Prostate gland (tissue), 2 donors: ENCODE results near the gene GRB7. TPM values are rescaled to one million over a fixed set of nuclear protein-coding genes. Genes with fewer than 3 reads are reported as not detected.

Experiments used
- DNase-seq: peaks from one replicate; pipeline ENCODE4 v3.0.0-alpha.2; 2019; ENCODE audit warnings: low spot score
- H3K27ac ChIP-seq, 2 donors: fragments of 200-600 bp; sonication (generic); 2 replicates each; pipeline ENCODE4 v1.5.1; 2017 to 2019
- H3K27me3 ChIP-seq: fragments of 200-600 bp; sonication (generic); replicated peaks from 2 replicates; pipeline ENCODE4 v1.5.1; 2019; ENCODE audit not compliant: insufficient read depth
- H3K36me3 ChIP-seq, 2 donors: fragments of 200-600 bp; sonication (generic); 1 replicate in 1 of 2; 2 replicates in 1 of 2; pipeline versions ENCODE4 v1.5.1 to v1.8.1; 2017 to 2019
- H3K4me1 ChIP-seq: fragments of 200-600 bp; sonication (generic); replicated peaks from 2 replicates; pipeline ENCODE4 v1.5.1; 2019
- H3K4me3 ChIP-seq, 2 donors: fragments of 200-600 bp; sonication (generic); 2 replicates each; pipeline ENCODE4 v1.5.1; 2017 to 2019
- H3K9me3 ChIP-seq: fragments of 200-600 bp; sonication (generic); 2 replicates; pipeline ENCODE4 v1.5.1; 2017
- POLR2A ChIP-seq: fragments of 450-650 bp; IDR thresholded peaks from one replicate; pipeline ENCODE4 v1.6.1; 2016; ENCODE audit warnings: antibody characterized with exemption, mild to moderate bottlenecking
- POLR2AphosphoS5 ChIP-seq: sonication (generic); formaldehyde crosslinking; IDR thresholded peaks from one replicate; pipeline ENCODE4 v1.6.1; 2017; ENCODE audit warnings: antibody characterized with exemption
- WGBS: methylation state at CpG from one replicate; pipeline ENCODE4 v1.1.5; 2018; 5-methylcytosine and 5-hydroxymethylcytosine counted together
- intact Hi-C: fragments of 100-400 bp; cut with DNase I; formaldehyde crosslinking; loops from one replicate; pipeline ENCODE4 v1.14.2; 2022
- total RNA-seq, 2 donors: library from RNA; depleted of rRNA; stranded (reverse); fragments of >200 nt; gene quantifications; one replicate each; pipeline ENCODE4 v1.1.0, GENCODE V29; 2016
- TF ChIP-seq, protein P1 (sequence below), 4 experiments: fragments of 200-600 bp in 2 of 4; fragments of 450-650 bp in 2 of 4; sonication (generic) in 2 of 4; IDR thresholded peaks; 1 replicate in 3 of 4; 2 replicates in 1 of 4; pipeline ENCODE4 v1.5.1; 2016 to 2019; ENCODE audit warnings: antibody characterized with exemption in 4 of 4, mild to moderate bottlenecking in 2 of 4, moderate library complexity in 2 of 4

GRB7 gene
- total RNA-seq, 2 donors from 2014 or later = 25.7 to 32.6 TPM

DNA sequence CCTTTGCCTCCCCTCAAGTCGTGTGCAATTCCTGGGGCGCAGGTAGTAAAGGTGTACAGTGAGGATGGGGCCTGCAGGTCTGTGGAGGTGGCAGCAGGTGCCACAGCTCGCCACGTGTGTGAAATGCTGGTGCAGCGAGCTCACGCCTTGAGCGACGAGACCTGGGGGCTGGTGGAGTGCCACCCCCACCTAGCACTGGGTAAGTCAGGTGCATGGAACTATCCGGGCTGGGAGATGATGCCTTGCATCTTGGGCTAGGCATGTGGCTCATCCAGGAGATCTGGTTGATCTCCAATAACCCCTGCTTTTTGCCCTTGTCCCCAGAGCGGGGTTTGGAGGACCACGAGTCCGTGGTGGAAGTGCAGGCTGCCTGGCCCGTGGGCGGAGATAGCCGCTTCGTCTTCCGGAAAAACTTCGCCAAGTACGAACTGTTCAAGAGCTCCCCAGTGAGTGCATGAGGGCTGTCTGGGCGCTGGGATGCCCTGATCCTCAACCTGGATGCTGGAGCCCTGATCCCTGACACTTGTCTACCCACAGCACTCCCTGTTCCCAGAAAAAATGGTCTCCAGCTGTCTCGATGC is 5.2 kb downstream of the GRB7 start:
- Histone ChIP-seq H3K4me3 (no peak overlapping the region), H3K27me3 (no peaks in the 10 kb centered on the region), H3K4me1 (peaks cover 8% of the 10 kb centered on the region), H3K27ac (no peak overlapping the region), H3K9me3 (no peaks in the 10 kb centered on the region), H3K36me3 (no peaks in the 10 kb centered on the region)
- no peak for DNase-seq
- intact Hi-C loops = no loop called here
- 90% methylated on average over 21 of the region's 21 CpGs for WGBS
- TF ChIP-seq POLR2AphosphoS5 (no peak), POLR2A (no peak)
- TF ChIP-seq, protein P1, sequence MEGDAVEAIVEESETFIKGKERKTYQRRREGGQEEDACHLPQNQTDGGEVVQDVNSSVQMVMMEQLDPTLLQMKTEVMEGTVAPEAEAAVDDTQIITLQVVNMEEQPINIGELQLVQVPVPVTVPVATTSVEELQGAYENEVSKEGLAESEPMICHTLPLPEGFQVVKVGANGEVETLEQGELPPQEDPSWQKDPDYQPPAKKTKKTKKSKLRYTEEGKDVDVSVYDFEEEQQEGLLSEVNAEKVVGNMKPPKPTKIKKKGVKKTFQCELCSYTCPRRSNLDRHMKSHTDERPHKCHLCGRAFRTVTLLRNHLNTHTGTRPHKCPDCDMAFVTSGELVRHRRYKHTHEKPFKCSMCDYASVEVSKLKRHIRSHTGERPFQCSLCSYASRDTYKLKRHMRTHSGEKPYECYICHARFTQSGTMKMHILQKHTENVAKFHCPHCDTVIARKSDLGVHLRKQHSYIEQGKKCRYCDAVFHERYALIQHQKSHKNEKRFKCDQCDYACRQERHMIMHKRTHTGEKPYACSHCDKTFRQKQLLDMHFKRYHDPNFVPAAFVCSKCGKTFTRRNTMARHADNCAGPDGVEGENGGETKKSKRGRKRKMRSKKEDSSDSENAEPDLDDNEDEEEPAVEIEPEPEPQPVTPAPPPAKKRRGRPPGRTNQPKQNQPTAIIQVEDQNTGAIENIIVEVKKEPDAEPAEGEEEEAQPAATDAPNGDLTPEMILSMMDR (IDR thresholded peaks at IDR 0.05) = no peak

DNA sequence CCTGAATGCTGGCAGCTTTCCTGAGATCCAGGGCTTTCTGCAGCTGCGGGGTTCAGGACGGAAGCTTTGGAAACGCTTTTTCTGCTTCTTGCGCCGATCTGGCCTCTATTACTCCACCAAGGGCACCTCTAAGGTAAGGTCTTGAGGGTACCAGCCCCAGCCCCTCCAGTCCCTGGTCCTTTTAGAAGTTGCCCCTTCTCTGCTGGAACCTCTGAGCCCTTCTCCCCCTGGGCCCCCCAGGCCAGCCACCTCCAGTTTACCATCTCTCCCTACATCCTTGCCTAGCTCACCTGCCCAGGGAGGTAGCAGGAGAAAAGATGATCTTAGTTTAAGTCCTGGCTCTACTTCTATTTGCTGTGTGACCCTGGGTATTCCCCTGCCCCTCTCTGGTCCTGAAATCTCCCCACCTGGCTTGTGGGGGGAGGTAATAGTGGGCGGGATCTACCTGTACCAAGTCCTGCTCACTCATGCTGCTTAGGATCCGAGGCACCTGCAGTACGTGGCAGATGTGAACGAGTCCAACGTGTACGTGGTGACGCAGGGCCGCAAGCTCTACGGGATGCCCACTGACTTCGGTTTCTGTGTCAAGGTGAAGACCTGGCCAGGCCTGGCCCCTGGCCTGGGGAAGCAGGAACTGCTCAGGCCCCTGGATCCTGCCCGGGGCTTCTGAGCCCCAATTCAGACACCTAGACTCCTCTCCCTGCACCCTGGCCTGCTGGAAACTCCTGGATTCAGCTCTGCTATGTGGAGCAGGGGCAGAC is 6.5 kb downstream of the GRB7 start:
- Histone ChIP-seq H3K36me3 (no peaks in the 10 kb centered on the region), H3K4me1 (peaks cover 7% of the 10 kb centered on the region), H3K4me3 (no peak overlapping the region), H3K9me3 (no peaks in the 10 kb centered on the region), H3K27me3 (no peaks in the 10 kb centered on the region), H3K27ac (no peak overlapping the region)
- WGBS = 81% methylated on average over 14 of the region's 16 CpGs
- intact Hi-C loops = no loop called here
- no peak for DNase-seq
- TF ChIP-seq, protein P1 (IDR thresholded peaks at IDR 0.05) = no peak
- TF ChIP-seq POLR2A (no peak), POLR2AphosphoS5 (no peak)

DNA sequence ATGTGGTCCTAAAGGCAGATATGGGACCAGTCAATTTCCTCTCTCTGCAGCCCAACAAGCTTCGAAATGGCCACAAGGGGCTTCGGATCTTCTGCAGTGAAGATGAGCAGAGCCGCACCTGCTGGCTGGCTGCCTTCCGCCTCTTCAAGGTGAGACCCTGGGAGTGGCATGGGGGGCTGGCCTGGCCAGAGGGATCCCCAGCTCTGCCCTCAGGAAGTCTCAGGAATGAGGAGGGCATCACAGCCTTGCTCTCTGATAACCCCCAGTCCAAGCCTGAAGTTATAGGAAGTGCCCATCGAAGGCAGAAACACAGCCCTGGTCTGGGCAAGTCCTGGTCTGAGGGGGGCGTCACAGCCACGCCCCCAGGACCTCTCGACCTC is 7.1 kb downstream of the GRB7 start:
- H3K27ac ChIP-seq = no peak overlapping the region
- H3K4me3 ChIP-seq = no peak overlapping the region
- WGBS = 82% methylated on average over 8 of the region's 8 CpGs
- no peak for TF ChIP-seq POLR2A
- no peaks in the 10 kb centered on the region for H3K27me3 ChIP-seq
- intact Hi-C loops = no loop called here
- peaks cover 5% of the 10 kb centered on the region for H3K4me1 ChIP-seq
- H3K9me3 ChIP-seq = no peaks in the 10 kb centered on the region
- DNase-seq = no peak
- no peaks in the 10 kb centered on the region for H3K36me3 ChIP-seq

DNA sequence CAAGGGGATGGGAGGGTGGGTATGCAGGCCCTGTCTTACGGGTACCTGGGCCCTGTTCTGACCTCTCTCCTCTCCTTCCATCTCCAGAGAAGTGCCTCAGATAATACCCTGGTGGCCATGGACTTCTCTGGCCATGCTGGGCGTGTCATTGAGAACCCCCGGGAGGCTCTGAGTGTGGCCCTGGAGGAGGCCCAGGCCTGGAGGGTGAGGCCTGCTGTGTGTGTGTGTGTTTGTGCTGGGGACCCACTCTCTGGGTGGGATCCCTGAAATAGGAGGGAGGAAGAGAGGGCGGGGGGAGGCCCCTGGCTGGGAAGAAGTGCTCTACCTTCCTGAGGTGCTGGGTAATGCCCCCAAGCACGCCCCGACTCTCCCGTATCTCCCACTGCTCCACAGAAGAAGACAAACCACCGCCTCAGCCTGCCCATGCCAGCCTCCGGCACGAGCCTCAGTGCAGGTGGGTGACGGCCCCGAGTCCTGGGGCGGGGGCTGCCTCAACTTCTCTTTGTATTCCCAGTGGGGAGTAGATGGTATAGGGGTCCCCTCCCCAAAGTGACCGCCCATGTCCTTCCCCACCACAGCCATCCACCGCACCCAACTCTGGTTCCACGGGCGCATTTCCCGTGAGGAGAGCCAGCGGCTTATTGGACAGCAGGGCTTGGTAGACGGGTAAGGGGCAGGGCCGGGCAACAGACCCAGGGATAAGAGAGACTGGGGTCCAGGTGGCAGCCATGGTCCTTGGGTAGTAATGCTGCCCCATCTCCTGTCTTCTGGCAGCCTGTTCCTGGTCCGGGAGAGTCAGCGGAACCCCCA is 7.8 kb downstream of the GRB7 start:
- no peaks in the 10 kb centered on the region for H3K36me3 ChIP-seq
- H3K27me3 ChIP-seq = no peaks in the 10 kb centered on the region
- TF ChIP-seq POLR2AphosphoS5 = no peak
- no peak for TF ChIP-seq POLR2A
- TF ChIP-seq, protein P1 (IDR thresholded peaks at IDR 0.05) = no peak
- H3K27ac ChIP-seq = no peak overlapping the region
- H3K4me3 ChIP-seq = no peak overlapping the region
- H3K4me1 ChIP-seq = peaks cover 3% of the 10 kb centered on the region
- intact Hi-C loops = no loop called here
- no peak for DNase-seq
- no peaks in the 10 kb centered on the region for H3K9me3 ChIP-seq
- WGBS = 95% methylated on average over 23 of the region's 23 CpGs

DNA sequence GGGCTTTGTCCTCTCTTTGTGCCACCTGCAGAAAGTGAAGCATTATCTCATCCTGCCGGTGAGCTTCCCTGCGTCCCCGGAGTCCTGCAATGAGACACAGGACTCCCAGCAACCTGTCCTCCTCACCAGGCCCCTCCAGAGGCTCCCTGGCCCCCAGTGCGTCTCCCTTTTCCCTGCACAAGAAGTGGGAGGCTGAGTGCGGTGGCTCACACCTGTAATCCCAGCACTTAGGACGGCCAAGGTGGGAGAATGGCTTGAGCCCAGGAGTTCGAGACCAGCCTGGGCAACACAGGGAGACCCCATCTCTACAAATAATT is 8.4 kb downstream of the GRB7 start:
- Histone ChIP-seq H3K4me1 (no peaks in the 10 kb centered on the region), H3K36me3 (no peaks in the 10 kb centered on the region), H3K9me3 (no peaks in the 10 kb centered on the region), H3K27ac (no peak overlapping the region), H3K27me3 (no peaks in the 10 kb centered on the region), H3K4me3 (no peak overlapping the region)
- WGBS = 100% methylated on average over 7 of the region's 7 CpGs
- intact Hi-C loops = no loop called here
- no peak for DNase-seq
- TF ChIP-seq POLR2A = no peak
- no peak for TF ChIP-seq POLR2AphosphoS5
- TF ChIP-seq, protein P1 (IDR thresholded peaks at IDR 0.05) = no peak
